Progenitor cell of endocrine pancreas (in vitro differentiated cells): ENCODE data around the gene FMC1. TPM values are rescaled to one million over a fixed set of nuclear protein-coding genes. Genes with fewer than 3 reads are reported as not detected.

Experiments used
- DNase-seq: peaks from one replicate; pipeline ENCODE4 v3.0.0; 2021; ENCODE audit warnings: low spot score; ENCODE audit not compliant: unreplicated experiment
- H3K27ac Mint-ChIP-seq: 2 replicates; pipeline ENCODE4 v1.8.0; 2021; ENCODE audit warnings: mild to moderate bottlenecking, moderate library complexity, mixed read lengths
- H3K27me3 Mint-ChIP-seq: 2 replicates; pipeline ENCODE4 v1.8.0; 2021; ENCODE audit warnings: mixed read lengths
- H3K36me3 Mint-ChIP-seq: 2 replicates; pipeline ENCODE4 v1.8.0; 2022; ENCODE audit warnings: mixed read lengths; ENCODE audit not compliant: insufficient read depth
- H3K4me1 Mint-ChIP-seq: 2 replicates; pipeline ENCODE4 v1.8.0; 2021; ENCODE audit warnings: low read depth, mixed read lengths
- H3K4me3 Mint-ChIP-seq: 2 replicates; pipeline ENCODE4 v1.8.0; 2021; ENCODE audit warnings: low read depth, mild to moderate bottlenecking, moderate library complexity, mixed read lengths
- H3K9me3 Mint-ChIP-seq: 2 replicates; pipeline ENCODE4 v1.8.0; 2021; ENCODE audit warnings: low read depth, mixed read lengths
- CTCF ChIP-seq: fragments of 200-600 bp; sonication (generic); IDR thresholded peaks from one replicate; pipeline ENCODE4 v1.5.0; 2021; ENCODE audit warnings: antibody characterized with exemption, mild to moderate bottlenecking; ENCODE audit not compliant: unreplicated experiment
- total RNA-seq: library from RNA; stranded (reverse); gene quantifications from 2 replicates; pipeline ENCODE4 v1.2.1, GENCODE V29; 2021

Gene FMC1
- total RNA-seq, 1 donor from 2014 or later: 17.9 TPM

GRCh38 chr7:139365336-139365735 is 24.2 kb downstream of the FMC1 start:
- peak overlapping the region; percentile 26 for H3K27ac Mint-ChIP-seq
- H3K4me3 Mint-ChIP-seq: no peak overlapping the region
- peaks cover 24% of the 10 kb centered on the region for H3K4me1 Mint-ChIP-seq
- peaks cover 9% of the 10 kb centered on the region for H3K36me3 Mint-ChIP-seq
- no peaks in the 10 kb centered on the region for H3K9me3 Mint-ChIP-seq
- H3K27me3 Mint-ChIP-seq: no peaks in the 10 kb centered on the region
- no peak for DNase-seq
- TF ChIP-seq CTCF: no peak

- no peaks in the 10 kb centered on the region for H3K9me3 Mint-ChIP-seq
- H3K27ac Mint-ChIP-seq: no peak overlapping the region
- H3K36me3 Mint-ChIP-seq: peaks cover 9% of the 10 kb centered on the region
- no peak for DNase-seq
- no peaks in the 10 kb centered on the region for H3K27me3 Mint-ChIP-seq
- no peak overlapping the region for H3K4me3 Mint-ChIP-seq
- TF ChIP-seq CTCF: no peak
- H3K4me1 Mint-ChIP-seq: peaks cover 19% of the 10 kb centered on the region
Observed at GRCh38 chr7:139366400-139366799, 25.3 kb downstream of the FMC1 start.

GRCh38 chr7:139367438-139368155 is 26.5 kb downstream of the FMC1 start:
- H3K4me1 Mint-ChIP-seq: peaks cover 10% of the 10 kb centered on the region
- peaks cover 9% of the 10 kb centered on the region for H3K36me3 Mint-ChIP-seq
- no peak for DNase-seq
- H3K27ac Mint-ChIP-seq: peak overlapping the region; percentile 51
- no peaks in the 10 kb centered on the region for H3K9me3 Mint-ChIP-seq
- H3K4me3 Mint-ChIP-seq: no peak overlapping the region
- TF ChIP-seq CTCF: no peak
- H3K27me3 Mint-ChIP-seq: no peaks in the 10 kb centered on the region

GRCh38 chr7:139370301-139370942 is 29.3 kb downstream of the FMC1 start:
- Mint-ChIP-seq H3K27ac (peak overlapping the region; percentile 26), H3K36me3 (peaks cover 4% of the 10 kb centered on the region), H3K9me3 (no peaks in the 10 kb centered on the region), H3K4me1 (peaks cover 7% of the 10 kb centered on the region), H3K27me3 (no peaks in the 10 kb centered on the region), H3K4me3 (no peak overlapping the region)
- TF ChIP-seq CTCF: no peak
- DNase-seq: no peak

- no peak for TF ChIP-seq CTCF
- DNase-seq: no peak
- peaks cover 4% of the 10 kb centered on the region for H3K36me3 Mint-ChIP-seq
- peaks cover 7% of the 10 kb centered on the region for H3K4me1 Mint-ChIP-seq
- no peak overlapping the region for H3K4me3 Mint-ChIP-seq
- no peaks in the 10 kb centered on the region for H3K27me3 Mint-ChIP-seq
- H3K9me3 Mint-ChIP-seq: no peaks in the 10 kb centered on the region
- H3K27ac Mint-ChIP-seq: peak overlapping the region; percentile 26
Observed at GRCh38 chr7:139370943-139371313, 29.8 kb downstream of the FMC1 start.
